ENCODE data around the gene KAT6B.
"Not testable (repeated sequence)": the region's sequence is repeated elsewhere in the genome, so short reads cannot be mapped to it uniquely, and the experiment has no call there.

KAT6B gene

GRCh38 chr10:75037171-75038153 is 211.1 kb downstream of the KAT6B start:
- no peak for DNase-seq (ENCODE audit: low read depth in 2 of 2)

GRCh38 chr10:75038335-75038734 is 211.9 kb downstream of the KAT6B start:
- no peak for DNase-seq (ENCODE audit: low read depth in 2 of 2)

GRCh38 chr10:75040576-75040975 is 214.2 kb downstream of the KAT6B start:
- DNase-seq (ENCODE audit: low read depth in 2 of 2), result no peak

GRCh38 chr10:75042292-75042974 is 216.0 kb downstream of the KAT6B start:
- DNase-seq (ENCODE audit: low read depth in 2 of 2), result peak; percentile 53 to 69

- no peak for DNase-seq (ENCODE audit: low read depth in 2 of 2)
Measured at GRCh38 chr10:75043256-75044131, 217.1 kb downstream of the KAT6B start.

- no peak for DNase-seq (ENCODE audit: low read depth in 2 of 2)
Measured at GRCh38 chr10:75048669-75049098, 222.3 kb downstream of the KAT6B start.

GRCh38 chr10:75049316-75050148 is 223.1 kb downstream of the KAT6B start:
- DNase-seq (ENCODE audit: low read depth in 2 of 2), result no peak

- no peak for DNase-seq (ENCODE audit: low read depth in 2 of 2)
Measured at GRCh38 chr10:75050149-75050919, 223.9 kb downstream of the KAT6B start.

GRCh38 chr10:75051308-75051707 is 224.9 kb downstream of the KAT6B start:
- no peak for DNase-seq (ENCODE audit: low read depth in 2 of 2)

GRCh38 chr10:75055896-75056406 is 229.6 kb downstream of the KAT6B start:
- not testable (repeated sequence) for DNase-seq (ENCODE audit: low read depth in 2 of 2)

GRCh38 chr10:75057680-75058079 is 231.3 kb downstream of the KAT6B start:
- no peak for DNase-seq (ENCODE audit: low read depth in 2 of 2)

GRCh38 chr10:75058161-75058560 is 231.8 kb downstream of the KAT6B start:
- DNase-seq (ENCODE audit: low read depth in 2 of 2), result no peak

- no peak for DNase-seq (ENCODE audit: low read depth in 2 of 2)
Measured at GRCh38 chr10:75061709-75062505, 235.5 kb downstream of the KAT6B start.

GRCh38 chr10:75062506-75063299 is 236.3 kb downstream of the KAT6B start:
- peak; percentile 96 to 97 for DNase-seq (ENCODE audit: low read depth in 2 of 2)

- DNase-seq (ENCODE audit: low read depth in 2 of 2), result no peak
Measured at GRCh38 chr10:75063461-75064230, 237.2 kb downstream of the KAT6B start.

- DNase-seq (ENCODE audit: low read depth in 2 of 2), result no peak
Measured at GRCh38 chr10:75065076-75065475, 238.7 kb downstream of the KAT6B start.

- DNase-seq (ENCODE audit: low read depth in 2 of 2), result no peak
Measured at GRCh38 chr10:75066271-75066670, 239.9 kb downstream of the KAT6B start.

Data from fibroblast of skin of left biceps (primary cell).